Activated T-cell treated with anti-CD3 and anti-CD28 coated beads for 1 hour (primary cell): ENCODE measurements around the gene ATXN7L1.
"Not testable (repeated sequence)": the region's sequence is repeated elsewhere in the genome, so short reads cannot be mapped to it uniquely, and the experiment has no call there.

Experiments
- DNase-seq: peaks from one replicate; pipeline ENCODE4 v3.0.0-alpha.2; 2020; ENCODE audit warnings: low read depth

Gene ATXN7L1

GRCh38 chr7:105802604-105803428, 73.6 kb downstream of the ATXN7L1 start:
- DNase-seq, result no peak

- no peak for DNase-seq
Observed at GRCh38 chr7:105800849-105801534, 75.4 kb downstream of the ATXN7L1 start.

GRCh38 chr7:105800442-105800841, 76.0 kb downstream of the ATXN7L1 start:
- DNase-seq, result no peak

- DNase-seq, result no peak
Observed at GRCh38 chr7:105799677-105800076, 76.7 kb downstream of the ATXN7L1 start.

- no peak for DNase-seq
Observed at GRCh38 chr7:105799006-105799405, 77.4 kb downstream of the ATXN7L1 start.

GRCh38 chr7:105797652-105798051, 78.7 kb downstream of the ATXN7L1 start:
- DNase-seq, result no peak

GRCh38 chr7:105796365-105796764, 80.0 kb downstream of the ATXN7L1 start:
- no peak for DNase-seq

- DNase-seq, result no peak
Observed at GRCh38 chr7:105794741-105795729, 81.4 kb downstream of the ATXN7L1 start.

GRCh38 chr7:105792488-105793370, 83.7 kb downstream of the ATXN7L1 start:
- no peak for DNase-seq

- DNase-seq, result no peak
Observed at GRCh38 chr7:105791926-105792325, 84.5 kb downstream of the ATXN7L1 start.

GRCh38 chr7:105790996-105791395, 85.4 kb downstream of the ATXN7L1 start:
- DNase-seq, result no peak

GRCh38 chr7:105790452-105790851, 85.9 kb downstream of the ATXN7L1 start:
- not testable (repeated sequence) for DNase-seq

GRCh38 chr7:105788816-105789349, 87.5 kb downstream of the ATXN7L1 start:
- DNase-seq, result no peak

- no peak for DNase-seq
Observed at GRCh38 chr7:105788356-105788755, 88.0 kb downstream of the ATXN7L1 start.

- DNase-seq, result no peak
Observed at GRCh38 chr7:105787793-105788192, 88.6 kb downstream of the ATXN7L1 start.

- DNase-seq, result no peak
Observed at GRCh38 chr7:105786520-105787470, 89.6 kb downstream of the ATXN7L1 start.

GRCh38 chr7:105782391-105783042, 93.9 kb downstream of the ATXN7L1 start:
- DNase-seq, result no peak

- no peak for DNase-seq
Observed at GRCh38 chr7:105779856-105780780, 96.3 kb downstream of the ATXN7L1 start.
